GM21526 (cell line): ENCODE measurements around the gene MAPKAP1.

Experiments used
- ATAC-seq: cut with Tn5 transposase; IDR thresholded peaks from one replicate; pipeline ENCODE4 v1.9.1; 2021; ENCODE audit warnings: moderate library complexity; ENCODE audit not compliant: unreplicated experiment, low FRiP score

MAPKAP1 gene

DNA sequence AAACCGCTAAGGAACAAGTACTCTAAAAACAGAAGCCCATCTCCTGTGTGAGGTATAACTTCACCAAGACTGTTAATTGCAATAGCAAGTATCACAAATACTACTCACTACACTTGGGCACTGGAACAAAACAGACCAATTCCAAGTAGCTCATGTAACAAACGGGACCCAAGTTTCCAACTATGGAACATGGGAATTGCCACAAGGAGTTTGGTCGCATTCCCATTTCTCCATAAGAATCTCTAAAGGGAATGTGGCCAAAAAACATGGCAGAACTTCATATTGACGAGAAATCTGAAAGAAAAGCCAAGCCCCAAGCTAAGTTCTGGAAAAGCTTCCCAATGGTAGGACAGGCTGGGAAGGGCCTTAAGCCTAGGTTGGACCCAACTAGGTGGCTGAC lies 162.5 kb downstream of the MAPKAP1 start:
- no peak for ATAC-seq

- no peak for ATAC-seq
Measured at GRCh38 chr9:125541840-125542243, 165.2 kb downstream of the MAPKAP1 start.

- no peak for ATAC-seq
Measured at GRCh38 chr9:125540497-125540896, 166.5 kb downstream of the MAPKAP1 start.

- no peak for ATAC-seq
Measured at GRCh38 chr9:125538092-125538473, 168.9 kb downstream of the MAPKAP1 start.

DNA sequence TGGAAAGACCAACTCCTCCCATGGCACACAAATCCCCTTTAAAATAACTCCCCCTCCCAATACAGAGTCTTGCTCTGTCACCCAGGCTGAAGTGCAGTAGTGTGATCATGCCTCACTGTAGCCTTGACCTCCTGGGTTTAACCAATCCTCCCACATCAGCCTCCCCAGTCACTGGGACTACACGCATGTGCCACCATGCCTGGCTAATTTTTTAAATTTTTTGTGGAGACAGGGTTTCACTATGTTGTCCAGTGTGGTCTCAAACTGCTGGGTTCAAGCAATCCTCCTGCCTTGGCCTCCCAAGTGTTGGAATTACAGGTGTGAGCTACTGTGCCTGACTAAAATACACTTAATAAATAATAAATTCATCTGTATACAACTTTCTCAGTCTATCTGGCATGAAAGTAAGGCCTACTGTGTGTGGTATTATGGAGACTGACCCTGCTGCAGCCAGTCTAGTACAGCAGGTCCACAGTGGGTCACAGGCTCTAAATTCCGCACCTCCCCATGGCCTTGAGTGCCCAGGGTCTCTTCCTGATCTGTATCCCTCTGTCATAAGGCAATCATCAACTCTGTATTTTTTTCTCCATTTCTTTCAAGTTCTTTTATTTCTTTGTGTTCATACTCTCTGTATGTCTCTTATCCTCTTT lies 169.4 kb downstream of the MAPKAP1 start:
- ATAC-seq, result no peak

DNA sequence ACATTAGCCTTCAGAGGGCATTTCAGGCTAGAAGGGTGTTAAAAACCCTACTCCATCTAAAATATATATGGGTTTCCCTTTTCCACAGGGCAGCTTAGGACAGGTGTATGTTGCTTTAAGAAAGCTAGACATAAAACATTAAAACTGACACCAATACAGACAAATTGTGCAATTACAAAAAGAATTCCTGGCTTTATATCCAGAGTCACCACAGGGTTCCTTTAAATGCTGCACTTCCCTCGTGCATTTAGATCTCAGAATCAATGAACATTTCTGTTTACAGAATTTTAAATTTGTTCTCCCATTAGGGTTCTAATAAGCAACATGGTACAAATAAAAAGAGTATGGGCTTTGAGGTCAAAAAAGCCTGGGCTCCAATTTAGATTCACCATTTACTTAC lies 170.2 kb downstream of the MAPKAP1 start:
- ATAC-seq, result no peak

DNA sequence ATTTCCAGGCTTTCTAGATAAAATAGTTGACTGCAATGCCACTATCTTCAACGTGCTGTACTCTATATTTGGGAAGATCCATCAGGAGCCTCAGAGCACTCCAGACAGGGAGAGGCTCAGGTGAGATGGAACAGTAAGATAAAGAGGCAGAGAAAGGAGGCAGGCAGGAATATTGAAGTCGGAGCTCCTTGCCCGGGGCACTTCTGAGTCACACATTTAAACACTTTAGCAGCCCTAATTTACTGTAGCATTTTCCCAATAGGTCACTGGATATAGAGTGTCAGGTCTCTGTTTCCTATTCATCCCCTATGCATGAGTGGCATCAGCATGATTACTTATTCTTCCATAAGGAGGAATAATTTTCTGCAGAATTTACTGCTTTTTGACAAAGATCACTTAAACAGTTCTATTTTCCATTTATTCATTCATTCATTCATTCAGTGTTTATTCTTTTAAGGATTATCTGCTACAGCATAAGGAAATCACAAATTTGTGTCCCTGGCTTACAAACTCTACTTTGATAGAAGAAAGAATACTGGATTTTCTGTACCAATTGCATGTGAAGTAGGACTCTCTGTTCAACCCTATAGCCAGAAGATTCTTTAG lies 170.7 kb downstream of the MAPKAP1 start:
- ATAC-seq, result no peak

DNA sequence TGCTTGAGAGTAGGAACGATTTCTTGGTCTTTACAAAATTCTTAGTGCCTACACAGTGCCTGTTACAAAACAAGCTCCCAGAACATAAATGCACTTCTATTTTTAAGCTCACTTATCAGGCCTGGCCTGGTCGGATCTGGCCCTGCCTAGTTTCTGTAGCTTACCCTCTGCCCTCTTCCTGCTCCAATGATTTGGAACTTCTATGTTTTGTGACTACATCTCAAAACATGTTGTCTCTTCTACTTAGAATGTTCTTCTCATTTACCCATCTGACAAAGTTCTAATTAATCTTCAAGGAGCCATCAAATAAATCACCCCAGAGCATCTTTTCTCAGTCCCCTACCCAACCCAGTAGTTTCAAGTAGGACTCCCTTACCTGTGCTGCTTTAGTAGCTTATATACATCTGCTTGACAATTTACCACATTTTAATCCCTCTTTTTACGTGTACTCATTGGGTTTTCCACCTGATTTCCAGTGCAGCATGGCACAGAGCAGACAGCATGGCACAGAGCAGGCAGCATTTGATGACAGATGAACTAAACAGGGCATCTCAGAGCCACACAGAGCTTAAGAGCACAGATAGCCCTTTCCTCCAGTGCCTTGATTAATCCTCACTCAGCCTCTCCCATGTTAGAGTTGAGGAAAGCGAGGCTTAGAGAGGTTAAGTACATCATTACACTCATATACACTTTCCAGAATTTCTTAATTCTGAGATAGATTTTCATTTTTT lies 171.9 kb downstream of the MAPKAP1 start:
- no peak for ATAC-seq

DNA sequence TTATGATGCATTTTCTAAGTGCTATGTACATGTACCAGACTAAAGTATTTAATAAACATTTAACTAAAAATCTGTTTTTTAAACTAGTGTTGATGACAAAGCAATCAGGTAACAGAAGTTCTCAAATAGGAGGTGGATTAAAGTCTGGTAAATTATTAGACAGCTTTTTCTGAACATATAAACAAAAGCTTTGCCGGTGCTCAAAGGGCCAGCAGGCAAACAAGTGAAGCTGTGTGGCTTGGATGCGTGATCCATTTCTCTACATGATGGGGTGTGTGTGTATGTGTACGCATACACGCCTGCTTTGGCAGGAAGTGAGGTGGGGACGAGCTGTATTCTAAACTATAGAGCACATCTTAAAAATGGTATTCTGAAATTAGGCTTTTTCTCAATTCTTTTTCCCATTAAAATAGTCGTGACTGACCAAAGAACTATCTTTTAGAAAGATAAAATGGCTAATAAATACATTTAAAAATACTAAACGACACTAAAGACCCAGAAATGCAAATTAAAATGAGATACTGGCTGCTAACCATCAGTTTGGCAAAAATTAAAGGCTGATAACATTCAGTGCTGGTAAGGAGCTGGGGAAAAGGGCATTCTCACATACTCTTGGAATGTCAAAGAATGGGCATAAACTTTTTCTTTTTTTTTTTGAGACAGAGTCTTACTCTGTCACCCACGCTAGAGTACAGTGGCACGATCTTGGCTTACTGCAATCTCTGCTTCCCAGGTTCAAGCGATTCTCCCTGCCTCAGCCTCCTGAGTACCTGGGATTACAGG lies 174.0 kb downstream of the MAPKAP1 start:
- no peak for ATAC-seq

GRCh38 chr9:125532412-125532811 lies 174.6 kb downstream of the MAPKAP1 start:
- ATAC-seq, result no peak

- peak; percentile 71 for ATAC-seq
Measured at GRCh38 chr9:125529589-125530515, 177.2 kb downstream of the MAPKAP1 start.

GRCh38 chr9:125529107-125529506 lies 177.9 kb downstream of the MAPKAP1 start:
- ATAC-seq, result no peak

GRCh38 chr9:125527471-125528002 lies 179.5 kb downstream of the MAPKAP1 start:
- no peak for ATAC-seq

- ATAC-seq, result no peak
Measured at GRCh38 chr9:125525921-125526631, 180.9 kb downstream of the MAPKAP1 start.

- ATAC-seq, result no peak
Measured at GRCh38 chr9:125524583-125525355, 182.2 kb downstream of the MAPKAP1 start.

DNA sequence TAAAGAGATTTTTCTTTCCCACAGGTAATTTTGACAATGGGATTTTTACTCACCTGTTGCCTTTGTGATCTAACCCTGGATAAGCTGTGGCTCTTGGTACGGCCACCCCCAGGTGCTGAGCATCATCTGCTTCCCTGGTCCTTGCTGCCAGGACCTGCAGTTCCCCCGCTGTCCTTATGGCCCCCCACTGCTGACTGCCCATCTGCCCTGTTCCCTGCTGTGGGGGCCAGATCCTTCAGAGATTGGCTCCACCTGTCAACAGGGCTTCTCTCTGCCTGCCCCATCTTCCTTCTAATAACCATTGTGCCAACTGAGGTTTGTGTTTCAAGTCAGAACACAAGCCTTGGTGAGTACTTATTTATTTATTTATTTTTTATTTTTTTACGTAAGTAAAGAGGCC lies 183.3 kb downstream of the MAPKAP1 start:
- no peak for ATAC-seq

GRCh38 chr9:125522328-125522725 lies 184.7 kb downstream of the MAPKAP1 start:
- ATAC-seq, result no peak
